GM19043 (cell line): Measurements from ENCODE around the gene POGZ.
"Not testable (repeated sequence)": the region's sequence is repeated elsewhere in the genome, so short reads cannot be mapped to it uniquely, and the experiment has no call there.

Experiments used
- ATAC-seq: cut with Tn5 transposase; IDR thresholded peaks from one replicate; pipeline ENCODE4 v1.9.1; 2021; ENCODE audit warnings: low read depth; ENCODE audit not compliant: unreplicated experiment

The POGZ gene

DNA sequence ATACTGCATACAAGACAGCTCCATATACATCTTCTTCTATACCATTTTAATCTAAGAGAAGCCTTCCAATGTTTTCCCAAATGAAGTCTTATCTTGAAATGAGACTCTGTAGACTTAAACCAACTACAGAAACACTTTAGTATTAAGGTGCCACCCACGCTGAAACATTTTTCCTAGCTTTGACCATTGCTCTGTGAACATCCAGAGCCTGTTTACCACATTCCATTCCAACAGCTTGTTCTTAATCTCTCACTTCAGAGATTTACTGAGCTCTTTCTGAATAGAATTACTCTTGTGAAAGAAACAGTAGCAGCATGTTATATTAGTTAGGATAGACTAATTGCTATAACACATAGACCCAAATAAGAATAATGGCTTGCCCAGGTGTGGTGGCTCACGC is 19.6 kb upstream of the POGZ start:
- ATAC-seq = no peak

DNA sequence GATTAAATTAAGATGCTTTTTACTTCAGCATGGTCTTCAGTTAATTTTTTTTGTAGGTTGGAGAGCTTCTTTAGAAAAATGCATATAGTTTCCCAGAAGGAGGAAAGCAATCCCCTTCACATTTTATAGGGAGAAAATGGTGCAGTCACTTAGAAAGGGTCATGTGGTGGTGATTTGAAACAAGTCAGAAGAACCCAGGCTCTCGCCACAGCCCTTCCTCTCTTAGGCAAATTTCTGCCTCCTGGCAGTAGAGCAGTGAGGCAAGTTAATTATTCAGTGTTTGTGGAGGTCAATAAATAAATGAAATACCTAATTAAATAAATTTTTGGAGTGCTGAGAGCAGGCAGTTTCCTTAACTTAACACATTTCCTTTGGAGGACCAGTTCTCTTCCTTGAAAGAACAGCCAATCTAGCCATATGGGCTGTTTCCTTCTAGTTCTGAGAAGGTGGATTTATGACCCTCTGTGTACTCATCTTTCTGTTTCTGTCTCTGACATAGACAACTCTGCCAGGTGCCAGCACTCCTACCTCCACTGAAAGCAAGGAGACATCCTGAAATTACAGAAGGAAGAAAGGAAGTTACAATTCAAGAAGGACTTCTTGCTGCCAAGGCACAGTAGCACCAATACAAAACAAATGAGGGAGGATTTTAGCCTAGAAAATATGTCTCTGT is 19.0 kb upstream of the POGZ start:
- no peak for ATAC-seq

DNA sequence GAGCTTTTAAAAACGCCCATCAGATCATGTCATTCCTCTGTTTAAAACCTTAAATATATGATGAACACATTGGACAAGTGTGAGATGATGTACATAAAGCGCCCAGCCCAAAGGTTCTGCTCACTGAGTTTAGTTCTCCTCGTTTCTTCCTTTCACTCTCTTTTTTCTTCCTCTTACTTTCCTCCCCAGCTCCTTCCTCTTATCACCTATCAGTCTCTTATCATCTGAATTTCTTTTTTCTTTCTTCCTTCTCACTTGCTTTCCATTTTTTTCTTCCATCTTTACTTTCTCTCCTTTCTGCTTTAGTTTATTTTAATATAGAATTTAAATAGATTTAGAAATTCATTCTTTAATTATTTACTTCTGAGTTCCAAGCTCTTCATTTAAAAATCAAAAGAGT is 17.8 kb upstream of the POGZ start:
- no peak for ATAC-seq

DNA sequence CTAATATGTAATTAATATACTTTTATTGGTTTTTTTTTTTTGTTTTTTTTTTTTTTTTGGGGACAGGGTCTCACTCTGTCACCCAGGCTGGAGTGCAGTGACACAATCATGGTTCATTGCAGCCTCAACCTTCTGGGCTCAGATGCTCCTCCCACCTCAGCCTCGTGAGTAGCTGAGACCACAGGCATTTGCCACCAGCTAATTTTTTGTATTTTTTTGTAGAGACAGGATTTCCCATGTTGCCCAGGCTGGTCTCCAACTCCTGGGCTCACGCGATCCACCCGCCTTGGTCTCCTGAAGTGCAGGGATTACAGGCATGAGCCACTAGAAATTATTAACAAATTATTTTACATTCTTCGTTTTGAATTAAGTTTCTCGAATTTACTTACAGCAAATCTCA is 16.8 kb upstream of the POGZ start:
- no peak for ATAC-seq

DNA sequence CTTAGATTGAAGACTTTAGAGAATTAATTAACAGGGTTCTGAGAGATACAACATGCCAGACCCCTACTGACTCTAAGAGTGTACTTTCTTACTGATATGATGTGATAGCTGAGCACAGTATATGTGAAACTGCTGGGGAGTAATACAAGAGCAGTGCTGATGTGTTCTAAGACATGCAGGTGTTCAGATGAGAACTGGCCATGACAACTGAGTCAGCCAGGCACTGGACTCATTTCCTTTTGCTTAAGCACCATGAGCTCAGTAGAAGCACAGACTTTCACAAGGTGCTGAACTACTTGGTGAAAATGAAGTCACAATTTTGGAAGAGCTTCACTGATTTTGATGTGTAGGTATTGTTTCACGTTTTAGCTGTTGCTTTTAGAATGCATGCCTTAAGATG is 15.9 kb upstream of the POGZ start:
- ATAC-seq = peak; percentile 58

DNA sequence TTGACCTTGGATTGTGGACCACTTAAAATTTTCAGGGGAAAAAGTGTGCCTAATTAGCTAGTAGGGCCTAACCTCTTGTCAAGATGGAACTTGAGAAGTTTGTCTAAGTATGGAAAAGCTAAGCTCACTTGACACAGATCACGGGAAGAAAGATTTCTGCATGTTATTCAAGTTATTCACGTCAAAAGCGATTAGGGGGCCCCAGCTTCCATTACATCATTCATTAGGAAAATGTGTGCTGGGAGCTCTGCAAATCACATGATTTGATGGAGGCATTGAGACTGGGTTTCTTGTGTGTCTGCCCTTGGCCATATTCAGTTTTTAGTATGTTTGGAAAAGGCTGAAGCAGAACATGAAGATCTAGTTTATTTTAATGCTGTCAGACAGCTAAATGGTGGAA is 15.5 kb upstream of the POGZ start:
- ATAC-seq = no peak

DNA sequence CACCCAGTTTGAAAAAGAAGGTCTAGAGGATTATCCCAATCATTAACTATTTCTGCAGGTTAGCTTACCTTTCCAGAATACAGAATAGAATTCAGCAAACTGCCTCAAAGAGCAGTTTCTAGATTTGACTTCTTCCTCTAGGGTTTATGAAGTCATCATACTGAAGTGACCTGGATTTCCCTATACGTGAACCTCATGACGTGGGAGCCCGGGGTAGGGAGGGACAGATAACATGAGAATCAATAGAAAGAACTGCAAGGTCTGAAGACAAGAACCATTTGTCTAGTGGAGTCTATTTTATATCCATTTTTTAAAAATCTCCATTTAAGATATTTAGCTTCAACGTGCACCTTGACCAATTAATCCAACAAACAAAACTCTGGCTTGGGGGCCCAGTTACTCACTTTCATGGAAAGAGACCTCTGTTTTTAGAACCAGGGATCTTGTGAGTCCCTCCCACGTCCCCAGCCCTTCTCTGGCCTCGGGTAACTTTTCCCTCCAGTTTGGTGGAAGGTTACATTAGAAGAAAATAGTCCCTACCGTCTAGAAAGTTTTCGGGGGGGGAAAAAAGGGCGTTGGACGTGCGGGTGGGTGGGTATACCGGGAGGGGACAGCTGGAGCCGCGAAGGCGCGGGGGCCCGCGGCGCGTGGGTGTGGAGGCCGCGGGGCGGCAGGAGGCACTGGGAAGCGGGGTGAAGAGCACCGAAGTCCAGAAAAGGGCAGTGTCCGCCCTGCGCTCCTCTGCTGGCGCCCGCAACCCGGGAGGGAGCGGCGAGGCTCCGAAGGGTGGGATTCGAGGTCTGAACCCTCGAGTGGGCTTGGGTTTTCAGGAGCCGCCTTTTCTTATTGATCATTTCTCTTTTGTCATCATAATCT is 13.8 kb upstream of the POGZ start:
- no peak for ATAC-seq

DNA sequence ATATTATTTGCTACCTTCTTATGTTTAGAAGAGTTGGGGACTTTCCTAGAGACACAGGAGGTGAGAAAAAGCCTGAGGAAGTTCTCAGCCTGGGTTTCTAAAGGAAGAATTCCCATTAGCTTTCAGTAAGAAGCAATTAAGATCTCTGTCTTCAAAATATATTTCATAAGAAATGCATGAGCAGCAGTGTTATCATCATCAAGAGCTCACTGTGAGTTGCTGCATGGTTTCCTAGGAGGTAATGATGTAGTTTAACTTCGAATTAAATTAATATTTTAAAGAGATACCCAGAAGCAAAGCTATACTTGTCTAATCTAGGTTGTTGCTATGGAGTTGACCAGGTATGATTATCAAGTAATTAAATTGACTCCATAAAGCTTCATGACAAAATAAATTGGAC is 5.7 kb upstream of the POGZ start:
- ATAC-seq = no peak

DNA sequence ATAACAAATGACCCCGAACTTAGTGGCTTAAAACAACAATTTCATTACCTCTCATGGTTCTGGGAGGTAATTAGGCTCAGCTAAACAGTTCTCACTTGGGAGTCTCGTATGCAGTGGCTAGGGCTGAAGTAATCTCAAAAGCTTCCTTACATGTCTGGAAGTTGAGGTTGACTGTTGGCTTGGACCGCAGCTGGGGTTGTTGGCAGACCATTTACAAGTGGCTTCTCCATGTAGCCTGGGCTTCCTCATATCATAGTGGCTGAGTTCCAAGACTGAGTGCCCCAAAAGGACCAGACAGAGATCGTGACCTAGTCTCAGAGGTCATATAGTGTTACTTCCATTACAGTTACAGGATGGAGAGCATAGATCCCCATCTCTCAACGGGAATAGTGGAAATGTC is 2.4 kb upstream of the POGZ start:
- ATAC-seq = no peak

DNA sequence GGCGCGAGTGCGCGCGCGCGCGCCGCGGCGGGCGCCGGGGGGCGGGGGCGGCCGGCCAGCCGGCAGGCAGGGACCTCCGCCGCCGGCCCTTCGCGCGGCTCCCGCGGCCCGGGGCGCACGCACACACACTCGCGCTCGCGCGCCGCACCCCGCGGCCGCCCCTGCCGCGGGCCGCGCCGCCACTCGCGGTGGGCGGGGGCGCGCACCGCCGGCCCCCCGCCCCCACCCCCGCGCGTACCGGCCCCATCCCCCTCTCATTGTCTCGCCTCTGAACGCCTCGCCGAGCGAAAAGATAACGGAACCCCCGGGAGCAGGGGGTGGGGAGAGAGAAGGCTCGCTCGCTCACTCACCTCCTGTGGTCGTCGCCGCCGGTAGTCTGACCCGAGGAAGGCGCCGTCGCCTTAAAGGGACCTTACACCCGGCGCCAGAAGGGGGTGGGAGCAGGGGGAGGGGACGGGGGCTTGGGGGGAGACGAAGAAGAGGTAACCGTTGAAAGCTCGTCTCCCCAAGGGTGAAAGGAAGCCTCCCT is 428 bp downstream of the POGZ start:
- ATAC-seq = peak; percentile 35

DNA sequence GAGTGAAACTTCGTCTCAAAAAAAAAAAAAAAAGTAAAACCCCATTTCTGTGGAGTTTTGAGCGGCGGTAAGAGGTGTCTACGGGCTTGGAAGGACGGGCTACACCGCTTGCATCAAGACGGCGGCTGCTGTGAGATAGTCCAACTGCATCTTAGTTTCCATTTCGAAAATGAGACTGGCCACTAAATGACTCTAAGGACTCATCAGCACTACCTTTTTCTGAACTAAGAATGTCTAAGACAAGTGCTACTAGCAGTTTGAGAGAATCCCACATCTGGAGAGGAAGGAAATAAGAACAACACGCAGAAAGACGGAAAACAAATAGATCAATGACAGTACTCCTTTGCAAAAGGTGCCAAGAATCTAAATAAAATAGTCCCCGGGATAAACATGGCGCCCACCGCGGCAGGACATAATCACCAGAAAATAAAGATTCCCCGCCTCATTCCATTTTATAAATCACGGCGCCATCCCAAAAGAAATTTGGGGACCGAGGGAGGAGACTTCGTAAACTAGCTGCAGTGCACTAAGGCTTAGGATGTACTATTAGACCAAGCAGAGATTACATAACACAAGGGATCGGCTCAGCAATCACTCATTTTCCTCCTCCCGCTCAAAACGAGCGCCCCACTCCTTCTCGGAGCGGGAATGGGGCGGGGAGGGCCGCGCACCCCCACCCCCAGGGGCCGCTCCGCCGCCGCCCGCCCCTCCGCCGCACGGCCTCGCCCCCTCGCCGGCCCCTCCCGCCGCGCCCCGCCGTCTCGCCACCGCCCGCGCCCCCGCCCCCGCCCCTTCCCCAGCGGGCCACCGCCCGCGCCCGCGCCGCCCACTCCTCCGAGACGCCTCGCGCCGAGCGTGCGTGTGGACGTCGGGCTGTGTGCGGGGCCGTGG is 1.1 kb downstream of the POGZ start:
- ATAC-seq = no peak

DNA sequence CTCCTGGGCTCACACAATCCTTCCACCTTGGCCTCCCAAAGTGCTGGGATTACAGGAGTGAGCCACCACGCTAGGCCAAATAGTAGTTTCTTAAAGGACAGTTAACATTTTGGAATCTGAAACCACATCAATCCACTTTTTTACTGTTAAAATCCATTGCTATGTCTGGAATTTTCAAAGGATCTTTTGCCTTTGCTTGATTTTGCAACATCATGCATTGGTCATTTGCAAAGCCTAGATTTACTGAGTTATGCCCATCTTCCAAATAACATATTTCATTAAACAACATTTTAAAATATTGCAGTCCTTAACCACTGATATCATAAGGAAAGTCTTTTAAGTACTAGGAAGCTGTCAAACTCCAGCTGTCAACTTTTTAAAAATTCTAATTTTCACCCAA is 3.3 kb downstream of the POGZ start:
- no peak for ATAC-seq

DNA sequence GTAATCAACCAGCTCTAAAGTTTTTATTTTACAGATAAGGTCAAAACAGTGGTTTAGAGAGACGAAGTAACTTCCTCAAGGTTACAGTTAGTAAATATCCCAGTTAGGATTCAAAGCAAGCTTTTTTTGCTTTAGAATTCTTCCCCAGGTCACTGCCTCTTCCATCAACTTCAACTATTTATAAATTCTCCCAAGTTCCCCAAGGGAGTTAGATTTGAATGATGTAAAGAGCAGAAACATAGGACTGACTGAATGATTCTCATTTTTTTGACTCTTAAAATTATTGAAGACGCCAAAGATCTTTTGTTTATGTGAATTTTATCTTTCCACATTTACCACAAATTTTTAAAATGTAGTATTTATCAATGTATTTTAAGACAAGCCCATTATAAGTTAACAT is 4.1 kb downstream of the POGZ start:
- no peak for ATAC-seq

DNA sequence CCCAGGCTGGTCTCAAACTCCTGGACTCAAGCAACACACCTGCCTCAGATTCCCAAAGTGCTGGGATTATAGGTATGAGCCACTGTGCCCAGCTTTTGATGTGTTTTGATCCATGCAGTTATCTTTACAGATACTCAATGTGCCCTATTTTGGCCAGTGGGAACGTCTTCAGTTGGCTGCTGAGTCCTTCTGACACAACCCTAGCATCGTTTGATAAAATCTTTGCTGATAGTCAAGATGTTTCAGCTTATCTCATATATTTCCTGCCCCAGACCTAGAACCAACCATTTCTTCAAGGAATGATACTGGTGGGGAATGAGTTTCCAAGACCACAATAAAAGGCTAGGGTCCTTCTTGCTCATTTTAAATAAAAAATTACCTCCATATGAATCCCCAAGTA is 11.6 kb downstream of the POGZ start:
- no peak for ATAC-seq

DNA sequence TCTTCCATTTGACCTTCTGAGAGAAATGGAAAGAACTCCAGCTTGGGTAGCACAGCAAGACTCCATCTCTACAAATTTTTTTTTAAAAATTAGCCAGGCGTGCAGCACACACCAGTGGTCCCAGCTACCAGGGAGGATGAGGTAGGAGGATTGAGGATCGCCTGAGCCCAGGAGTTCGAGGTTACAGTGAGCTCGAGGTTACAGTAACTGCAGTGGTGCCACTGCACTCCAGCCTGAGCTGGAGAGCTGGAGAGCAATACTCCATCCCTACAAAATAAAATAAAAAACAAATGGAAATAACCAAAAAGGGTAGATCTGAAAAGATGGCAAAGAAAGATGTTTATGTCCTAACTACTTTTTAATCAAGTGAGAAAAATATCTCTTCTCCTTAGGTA is 14.5 kb downstream of the POGZ start:
- ATAC-seq = no peak

DNA sequence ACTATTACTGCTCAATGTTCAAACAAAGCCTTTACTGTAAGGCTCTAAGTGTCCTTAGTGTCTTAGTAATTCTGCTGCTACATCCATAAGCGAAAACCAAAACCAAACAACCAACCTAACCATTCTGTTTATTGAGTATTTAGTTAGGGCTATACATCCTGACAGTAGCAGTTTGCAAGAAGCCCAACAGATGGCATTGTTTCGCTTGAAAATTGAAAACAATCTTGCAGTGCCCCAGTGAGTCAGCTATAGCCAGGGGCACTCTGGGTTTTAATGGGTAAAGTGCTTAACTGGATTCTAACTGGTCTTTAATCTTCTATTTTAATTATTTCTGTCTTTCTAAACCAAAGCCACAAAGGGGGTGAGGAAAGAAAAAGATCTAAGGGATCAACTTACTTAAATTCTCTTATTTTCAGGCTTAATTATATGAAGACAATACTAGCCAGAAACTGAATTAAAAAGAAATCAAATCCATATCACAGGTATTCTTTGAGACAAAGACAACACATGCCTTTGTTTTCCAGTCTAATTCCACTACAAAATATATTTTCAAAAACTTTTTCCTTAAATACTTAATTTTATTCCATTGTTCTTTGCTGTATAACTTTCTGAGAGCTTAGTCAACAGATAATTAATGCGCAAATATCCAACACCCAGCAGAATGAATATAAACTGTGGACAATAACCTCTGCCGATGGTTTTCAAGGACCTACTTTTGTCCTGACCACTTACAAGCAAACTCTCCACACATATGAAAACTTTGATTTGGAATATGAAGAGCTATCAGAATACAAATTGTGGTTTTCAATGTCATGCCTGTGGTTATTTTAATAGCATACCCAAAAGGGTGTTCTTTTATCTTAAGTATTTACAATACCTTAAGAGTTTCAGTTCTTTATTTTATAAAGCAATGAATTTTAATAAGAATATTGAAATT is 15.2 kb downstream of the POGZ start:
- ATAC-seq = no peak

DNA sequence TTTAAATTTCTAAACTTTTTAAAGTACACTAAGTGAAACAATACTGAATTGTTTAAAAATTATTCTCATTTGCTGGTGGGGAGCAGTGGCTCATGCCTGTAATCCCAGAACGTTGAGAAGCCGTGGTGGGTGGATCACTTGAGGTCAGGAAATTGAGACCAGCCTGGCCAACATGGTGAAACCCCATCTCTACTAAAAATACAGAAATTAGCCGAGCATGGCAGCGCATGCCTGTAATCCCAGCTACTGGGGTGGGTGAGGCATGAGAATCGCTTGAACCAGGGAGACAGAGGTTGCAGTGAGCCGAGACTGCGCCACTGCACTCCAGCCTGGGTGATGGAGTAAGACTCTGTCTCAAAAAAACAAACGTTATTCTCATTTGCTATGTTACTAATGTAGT is 21.9 kb downstream of the POGZ start:
- not testable (repeated sequence) for ATAC-seq

DNA sequence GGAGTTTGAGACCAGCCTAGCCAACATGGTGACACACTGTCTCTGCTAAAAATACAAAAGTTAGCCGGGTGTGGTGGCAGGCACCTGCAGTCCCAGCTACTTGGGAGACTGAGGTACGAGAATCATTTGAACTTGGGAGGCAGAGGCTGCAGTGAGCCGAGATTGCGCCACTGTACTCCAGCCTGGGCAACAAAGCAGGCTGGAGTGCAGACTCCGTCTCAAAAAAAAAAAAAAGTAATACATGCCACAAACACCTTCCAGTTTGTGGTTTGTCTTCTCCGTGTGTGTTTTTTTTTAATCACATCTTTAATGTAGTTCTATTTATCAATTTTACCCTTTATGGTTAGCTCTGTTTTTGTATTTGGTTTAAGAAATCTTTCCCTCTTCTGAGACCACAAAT is 22.3 kb downstream of the POGZ start:
- no peak for ATAC-seq

DNA sequence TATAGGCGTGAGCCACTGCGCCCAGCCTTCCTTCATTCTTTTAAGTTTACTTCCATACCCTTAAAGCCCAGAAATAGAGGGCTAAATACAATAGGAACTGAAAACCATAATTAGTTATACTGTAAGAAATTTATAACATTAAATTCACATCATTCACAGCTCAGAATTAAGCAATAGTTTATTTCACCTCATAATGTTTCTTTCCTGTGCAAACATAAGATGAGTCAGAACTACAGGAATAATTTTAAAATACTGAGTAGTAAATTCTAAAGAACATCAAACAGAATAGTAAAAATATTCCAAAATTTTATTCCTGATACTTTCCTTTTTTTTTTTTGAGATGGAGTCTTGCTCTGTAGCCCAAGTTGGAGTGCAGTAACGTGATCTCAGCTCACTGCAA is 24.1 kb downstream of the POGZ start:
- ATAC-seq = no peak

DNA sequence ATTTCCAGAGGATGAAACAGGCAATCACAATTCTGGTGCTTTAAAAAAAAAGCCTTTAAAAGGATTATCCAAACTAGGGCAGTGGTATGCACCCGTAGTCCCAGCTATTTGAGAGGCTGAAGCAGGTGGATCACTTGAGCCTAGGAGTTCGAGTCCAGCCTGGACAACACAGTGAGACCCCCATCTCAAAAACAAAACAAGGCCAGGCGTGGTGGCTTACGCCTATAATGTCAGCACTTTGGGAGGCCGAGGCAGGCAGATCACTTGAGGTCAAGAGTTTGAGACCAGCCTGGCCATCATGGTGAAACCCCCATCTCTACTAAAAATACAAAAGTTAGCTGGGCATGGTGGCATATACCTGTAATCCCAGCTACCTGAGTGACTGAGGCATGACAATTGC is 25.5 kb downstream of the POGZ start:
- not testable (repeated sequence) for ATAC-seq
